Measurements from ENCODE around the gene MED16. TPM values are rescaled to one million over a fixed set of nuclear protein-coding genes. Genes with fewer than 3 reads are reported as not detected.
"Not testable (repeated sequence)": the region's sequence is repeated elsewhere in the genome, so short reads cannot be mapped to it uniquely, and the experiment has no call there.

Gene MED16
- total RNA-seq, 2 experiments from 2014 or later: 42.8 to 46.8 TPM

- POLR2A ChIA-PET: no interaction called here
- CTCF ChIA-PET: no interaction called here
Observed at GRCh38 chr19:850979-851335, 42.0 kb downstream of the MED16 start.

- POLR2A ChIA-PET: no interaction called here
- CTCF ChIA-PET: interaction anchor here (0.5 kb wide), 1 partner anchor 81 kb away, joined by 3 read pairs; no protein-coding TSS in a partner anchor
Observed at GRCh38 chr19:850221-850978, 42.6 kb downstream of the MED16 start.

- POLR2A ChIA-PET: not testable (repeated sequence)
- CTCF ChIA-PET: interaction anchor here (0.6 to 1.1 kb wide), 2 partner anchors 73 to 355 kb away, joined by 3 to 6 read pairs; no protein-coding TSS in a partner anchor
Observed at GRCh38 chr19:849195-849594, 43.8 kb downstream of the MED16 start.

DNA sequence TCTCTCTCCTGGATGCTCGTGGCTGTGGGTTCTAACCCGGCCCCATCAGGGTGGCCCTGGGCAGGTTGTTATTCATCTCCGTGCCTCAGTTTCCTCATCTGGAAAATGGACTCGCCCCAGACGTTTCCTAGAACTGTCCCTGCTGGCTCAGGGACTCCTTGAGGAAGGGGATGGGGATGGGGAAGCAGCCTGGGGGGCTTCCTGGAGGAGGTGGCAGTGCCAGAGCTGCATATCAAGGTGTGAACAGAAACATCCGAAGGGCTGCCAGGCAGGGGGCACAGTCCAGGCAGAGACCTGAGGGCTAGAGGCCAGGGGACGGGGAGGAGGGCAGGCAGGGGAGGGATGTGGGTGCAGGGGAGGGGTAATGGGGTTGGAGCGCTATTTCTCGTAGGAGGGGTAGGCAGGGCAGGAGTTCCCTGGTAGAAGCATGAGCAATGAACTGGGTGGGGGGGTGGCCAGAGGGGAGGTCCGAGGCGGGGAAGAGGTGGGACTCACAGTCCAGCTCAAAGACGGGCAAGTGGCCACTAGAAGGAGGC, 44.5 kb downstream of the MED16 start:
- ChIA-PET POLR2A (no interaction called here), CTCF (interaction anchor here (1.1 kb wide), 1 partner anchor 74 kb away, joined by 6 read pairs; no protein-coding TSS in a partner anchor)

DNA sequence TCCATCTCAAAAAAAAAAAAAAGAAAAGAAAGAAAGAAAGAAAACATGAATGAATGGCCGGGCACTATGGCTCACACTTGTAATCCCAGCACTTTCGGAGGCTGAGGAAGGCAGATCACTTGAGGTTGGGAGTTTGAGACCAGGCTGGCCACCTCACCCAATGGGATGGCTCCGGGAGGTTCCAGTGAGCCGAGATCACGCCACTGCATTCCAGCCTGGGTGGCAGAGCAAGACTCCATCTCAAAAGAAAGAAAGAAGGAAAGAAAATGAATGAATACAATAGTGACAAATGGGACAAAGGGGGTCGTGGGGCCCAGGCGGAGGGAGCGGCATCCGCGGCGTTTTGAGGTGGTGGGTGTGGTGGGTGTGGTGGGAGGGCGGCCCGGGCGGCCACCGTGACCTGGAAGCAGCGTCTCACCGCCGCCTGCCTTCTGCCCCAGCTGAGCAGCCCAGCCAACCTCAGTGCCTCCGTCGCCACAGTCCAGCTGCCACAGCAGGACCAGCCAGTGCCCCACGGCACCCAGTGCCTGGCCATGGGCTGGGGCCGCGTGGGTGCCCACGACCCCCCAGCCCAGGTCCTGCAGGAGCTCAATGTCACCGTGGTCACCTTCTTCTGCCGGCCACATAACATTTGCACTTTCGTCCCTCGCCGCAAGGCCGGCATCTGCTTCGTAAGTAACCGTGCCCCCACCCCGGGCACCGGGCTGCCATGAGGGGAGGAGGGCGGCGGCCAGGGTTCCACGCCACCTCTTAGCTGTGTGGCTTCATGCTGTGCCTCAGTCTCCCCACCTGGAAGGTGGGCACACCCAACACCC, 47.1 kb downstream of the MED16 start:
- CTCF ChIA-PET: interaction anchor here (0.7 kb wide), 1 partner anchor 19 kb away, joined by 5 read pairs; no protein-coding TSS in a partner anchor
- POLR2A ChIA-PET: no interaction called here

GRCh38 chr19:844546-844971, 48.4 kb downstream of the MED16 start:
- CTCF ChIA-PET: no interaction called here
- POLR2A ChIA-PET: no interaction called here

- POLR2A ChIA-PET: no interaction called here
- CTCF ChIA-PET: interaction anchor here (1.1 to 1.5 kb wide), 2 partner anchors 12 to 76 kb away, joined by 3 to 6 read pairs; no protein-coding TSS in a partner anchor
Observed at GRCh38 chr19:843836-844545, 49.0 kb downstream of the MED16 start.

DNA sequence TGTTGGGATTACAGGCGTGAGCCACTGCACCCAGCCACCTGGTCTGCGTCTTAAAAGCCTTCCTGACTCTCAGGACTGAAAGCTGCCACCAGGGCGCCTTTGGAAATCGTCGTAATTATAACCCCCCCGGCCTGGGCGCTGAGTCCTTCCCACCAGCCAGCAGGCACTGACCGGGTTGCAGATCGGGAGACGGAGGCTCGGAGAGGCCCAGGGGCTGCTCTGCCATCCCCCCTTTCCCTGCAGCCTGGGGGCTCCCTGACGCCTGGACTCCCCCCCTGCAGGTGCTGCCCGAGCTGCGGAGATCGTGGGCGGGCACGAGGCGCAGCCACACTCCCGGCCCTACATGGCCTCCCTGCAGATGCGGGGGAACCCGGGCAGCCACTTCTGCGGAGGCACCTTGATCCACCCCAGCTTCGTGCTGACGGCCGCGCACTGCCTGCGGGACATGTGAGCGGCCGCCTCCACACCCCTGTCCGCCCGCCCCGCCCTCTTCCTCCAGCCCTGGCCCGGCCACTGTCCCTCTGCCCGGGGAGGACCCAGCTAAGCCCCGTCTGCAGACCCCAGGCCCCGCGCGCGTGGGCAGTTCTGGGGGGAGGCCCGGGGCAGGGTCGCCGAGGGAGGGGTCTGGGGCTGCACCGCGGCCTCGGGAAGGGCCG, 49.7 kb downstream of the MED16 start:
- POLR2A ChIA-PET: no interaction called here

GRCh38 chr19:842802-843179, 50.2 kb downstream of the MED16 start:
- CTCF ChIA-PET: interaction anchor here (1.1 to 1.7 kb wide), 3 partner anchors 14 to 77 kb away, joined by 3 to 6 read pairs (median 3); no protein-coding TSS in a partner anchor
- POLR2A ChIA-PET: not testable (repeated sequence)

More for the DNA sequence above, 49.7 kb downstream of the MED16 start:
- CTCF ChIA-PET: interaction anchor here (1.1 to 1.7 kb wide), 3 partner anchors 13 to 76 kb away, joined by 3 to 6 read pairs (median 3); no protein-coding TSS in a partner anchor

GRCh38 chr19:840519-841206, 52.3 kb downstream of the MED16 start, which contains the start of gene PRTN3:
TSS of gene PRTN3 (plus strand) at chr19:840999. CDS start at chr19:841009, 10 bp downstream.
- ChIA-PET CTCF (interaction anchor here (0.6 kb wide), 1 partner anchor 207 kb away, joined by 4 read pairs; no protein-coding TSS in a partner anchor), POLR2A (no interaction called here)

GRCh38 chr19:835210-835810, 57.7 kb downstream of the MED16 start:
- CTCF ChIA-PET: no interaction called here

GRCh38 chr19:834216-834615, 58.8 kb downstream of the MED16 start:
- CTCF ChIA-PET: no interaction called here
- POLR2A ChIA-PET: no interaction called here

More at GRCh38 chr19:835210-835810, 57.7 kb downstream of the MED16 start:
- POLR2A ChIA-PET: no interaction called here

- CTCF ChIA-PET: interaction anchor here (0.8 kb wide), 1 partner anchor 61 kb away, joined by 3 read pairs; no protein-coding TSS in a partner anchor
- POLR2A ChIA-PET: no interaction called here
Observed at GRCh38 chr19:831407-832369, 61.3 kb downstream of the MED16 start.

GRCh38 chr19:829129-829758, 63.7 kb downstream of the MED16 start:
- ChIA-PET CTCF (no interaction called here), POLR2A (no interaction called here)

GRCh38 chr19:827710-828321, 65.2 kb downstream of the MED16 start, which contains the start of gene AZU1:
TSS of gene AZU1 (plus strand) at chr19:827837. CDS start at chr19:827847, 10 bp downstream.
- CTCF ChIA-PET: interaction anchor here (0.5 kb wide), 1 partner anchor 253 kb away, joined by 3 read pairs; no protein-coding TSS in a partner anchor
- POLR2A ChIA-PET: no interaction called here

DNA sequence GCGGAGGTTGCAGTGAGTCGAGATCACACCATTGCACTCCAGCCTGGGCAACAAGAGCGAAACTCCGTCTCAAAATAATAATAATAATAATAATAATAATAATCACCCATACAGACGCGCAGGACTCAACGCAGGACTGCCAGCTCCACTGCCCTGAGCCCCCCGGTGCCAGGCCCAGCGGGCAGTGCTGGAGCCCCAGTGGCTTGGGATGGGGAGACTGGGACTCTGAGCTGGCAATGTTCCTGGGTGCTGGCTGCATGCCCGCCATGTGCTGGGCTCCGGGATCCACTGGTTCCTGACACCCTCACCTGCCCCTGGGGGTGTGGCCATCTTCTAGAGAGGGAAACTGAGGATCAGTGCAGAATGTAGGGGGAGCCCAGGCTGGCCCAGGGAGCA, 65.7 kb downstream of the MED16 start:
- ChIA-PET CTCF (interaction anchor here (0.5 kb wide), 1 partner anchor 253 kb away, joined by 3 read pairs; no protein-coding TSS in a partner anchor), POLR2A (interaction anchor here (0.6 kb wide), 1 partner anchor 100 kb away, joined by 3 read pairs; no protein-coding TSS in a partner anchor)
